MM.1S (cell line): ENCODE data around the gene MBP.

Source experiments
- EZH2 ChIP-seq: fragments of 300-600 bp; sonication (generic); optimal IDR thresholded peaks from 2 replicates; pipeline ENCODE3; 2017; ENCODE audit warnings: low read depth, mild to moderate bottlenecking, antibody characterized with exemption, low read length, mixed read lengths
- TF ChIP-seq, protein P1 (sequence below): fragments of 300-600 bp; sonication (generic); IDR thresholded peaks from 2 replicates; pipeline ENCODE4 v1.5.1; 2016; ENCODE audit warnings: antibody characterized with exemption, low read length, mixed read lengths

DNA sequence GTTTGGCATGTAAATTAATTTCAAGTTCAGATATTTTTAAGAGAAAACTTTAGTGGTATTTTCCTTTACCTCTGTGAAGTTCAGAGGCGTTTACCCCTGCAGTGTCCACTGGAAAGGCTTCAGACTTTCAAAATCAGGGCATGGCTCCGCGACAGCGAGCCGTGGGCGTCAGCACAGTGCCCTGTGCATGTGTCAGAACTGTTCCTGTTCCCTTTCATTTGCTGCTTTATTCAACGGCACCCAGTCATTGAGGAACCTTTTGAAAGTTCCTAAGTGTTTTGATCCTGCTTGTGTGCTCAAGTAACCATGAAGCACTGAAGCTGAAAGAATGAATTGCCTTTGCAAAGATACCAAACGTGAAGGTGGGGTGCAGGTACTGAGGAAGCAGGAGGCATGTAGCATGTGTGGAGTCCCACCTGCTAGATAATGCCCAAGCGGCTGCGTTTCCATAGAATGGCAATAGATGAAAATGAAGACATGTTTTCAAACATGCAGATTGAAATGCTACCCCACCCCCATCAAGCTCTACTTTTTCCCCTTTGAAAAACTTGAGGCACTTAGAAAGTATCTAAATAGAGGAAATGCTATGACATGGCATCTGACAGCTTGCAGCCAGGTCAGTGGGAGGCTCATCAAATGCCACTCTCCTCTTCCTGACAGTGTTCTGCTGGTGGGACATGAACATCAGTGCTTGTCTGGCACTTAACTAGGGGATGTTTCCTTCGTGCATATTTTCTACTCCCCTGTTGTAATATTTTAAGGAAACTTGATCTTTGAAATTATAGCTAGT is 161.6 kb downstream of the MBP start:
- TF ChIP-seq, protein P1, sequence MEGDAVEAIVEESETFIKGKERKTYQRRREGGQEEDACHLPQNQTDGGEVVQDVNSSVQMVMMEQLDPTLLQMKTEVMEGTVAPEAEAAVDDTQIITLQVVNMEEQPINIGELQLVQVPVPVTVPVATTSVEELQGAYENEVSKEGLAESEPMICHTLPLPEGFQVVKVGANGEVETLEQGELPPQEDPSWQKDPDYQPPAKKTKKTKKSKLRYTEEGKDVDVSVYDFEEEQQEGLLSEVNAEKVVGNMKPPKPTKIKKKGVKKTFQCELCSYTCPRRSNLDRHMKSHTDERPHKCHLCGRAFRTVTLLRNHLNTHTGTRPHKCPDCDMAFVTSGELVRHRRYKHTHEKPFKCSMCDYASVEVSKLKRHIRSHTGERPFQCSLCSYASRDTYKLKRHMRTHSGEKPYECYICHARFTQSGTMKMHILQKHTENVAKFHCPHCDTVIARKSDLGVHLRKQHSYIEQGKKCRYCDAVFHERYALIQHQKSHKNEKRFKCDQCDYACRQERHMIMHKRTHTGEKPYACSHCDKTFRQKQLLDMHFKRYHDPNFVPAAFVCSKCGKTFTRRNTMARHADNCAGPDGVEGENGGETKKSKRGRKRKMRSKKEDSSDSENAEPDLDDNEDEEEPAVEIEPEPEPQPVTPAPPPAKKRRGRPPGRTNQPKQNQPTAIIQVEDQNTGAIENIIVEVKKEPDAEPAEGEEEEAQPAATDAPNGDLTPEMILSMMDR, result no peak
- no peak for TF ChIP-seq EZH2
